Measurements from ENCODE around the gene BLM. TPM values are rescaled to one million over a fixed set of nuclear protein-coding genes. Genes with fewer than 3 reads are reported as not detected.
A peak's percentile ranks its signal among the peaks of the same experiment; 100 is the strongest.

BLM gene
- total and polyA plus RNA-seq, 8 donors: 0.12 to 1.1 (median 0.65) TPM; not detected in 1

DNA sequence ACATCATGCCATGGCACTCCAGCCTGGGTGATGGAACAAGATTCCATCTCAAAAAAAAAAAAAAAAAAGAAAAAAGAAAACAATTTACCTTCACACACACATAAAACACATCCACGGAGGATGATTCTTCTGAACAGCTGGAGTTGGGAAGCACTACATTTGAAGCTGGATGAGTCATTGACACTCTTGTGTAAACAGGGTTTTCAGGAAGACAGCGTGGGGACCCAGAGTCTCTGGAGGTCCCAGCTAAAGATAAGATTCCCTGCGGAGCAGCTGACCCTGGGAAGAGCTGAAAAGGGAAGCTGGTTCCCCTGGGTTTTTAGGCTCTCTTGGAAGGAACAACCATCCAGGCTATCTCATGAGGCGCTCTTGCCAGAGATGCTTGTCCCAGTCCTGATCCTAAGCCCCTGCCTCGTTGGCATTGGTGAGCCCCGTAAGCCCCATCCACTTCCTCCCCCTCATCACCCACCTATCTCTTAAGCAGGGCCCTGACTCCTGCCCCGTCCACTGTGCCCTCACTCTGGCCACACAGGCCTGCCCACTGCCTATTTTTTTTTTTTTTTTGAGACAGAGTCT, 119.2 kb downstream of the BLM start:
- Histone ChIP-seq H3K4me3 (no peak overlapping the region), H3K27me3 (no peaks in the 10 kb centered on the region), H3K36me3 (no peaks in the 10 kb centered on the region), H3K4me1 (no peaks in the 10 kb centered on the region), H3K27ac (no peak overlapping the region), H3K9me3 (no peaks in the 10 kb centered on the region)
- DNase-seq (no peak), ATAC-seq (peak in 1 of 4 donors; percentile 25), FAIRE-seq (no peak)
- intact Hi-C loops (cut with DNase I): no loop called here
- TF ChIP-seq, protein P1, sequence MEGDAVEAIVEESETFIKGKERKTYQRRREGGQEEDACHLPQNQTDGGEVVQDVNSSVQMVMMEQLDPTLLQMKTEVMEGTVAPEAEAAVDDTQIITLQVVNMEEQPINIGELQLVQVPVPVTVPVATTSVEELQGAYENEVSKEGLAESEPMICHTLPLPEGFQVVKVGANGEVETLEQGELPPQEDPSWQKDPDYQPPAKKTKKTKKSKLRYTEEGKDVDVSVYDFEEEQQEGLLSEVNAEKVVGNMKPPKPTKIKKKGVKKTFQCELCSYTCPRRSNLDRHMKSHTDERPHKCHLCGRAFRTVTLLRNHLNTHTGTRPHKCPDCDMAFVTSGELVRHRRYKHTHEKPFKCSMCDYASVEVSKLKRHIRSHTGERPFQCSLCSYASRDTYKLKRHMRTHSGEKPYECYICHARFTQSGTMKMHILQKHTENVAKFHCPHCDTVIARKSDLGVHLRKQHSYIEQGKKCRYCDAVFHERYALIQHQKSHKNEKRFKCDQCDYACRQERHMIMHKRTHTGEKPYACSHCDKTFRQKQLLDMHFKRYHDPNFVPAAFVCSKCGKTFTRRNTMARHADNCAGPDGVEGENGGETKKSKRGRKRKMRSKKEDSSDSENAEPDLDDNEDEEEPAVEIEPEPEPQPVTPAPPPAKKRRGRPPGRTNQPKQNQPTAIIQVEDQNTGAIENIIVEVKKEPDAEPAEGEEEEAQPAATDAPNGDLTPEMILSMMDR (IDR thresholded peaks at IDR 0.05): no peak
- 83 to 89% methylated on average over 7 of the region's 7 CpGs for WGBS, 2 donors

- Histone ChIP-seq H3K27ac (no peak overlapping the region), H3K9me3 (no peaks in the 10 kb centered on the region), H3K4me3 (no peak overlapping the region), H3K36me3 (no peaks in the 10 kb centered on the region), H3K4me1 (no peaks in the 10 kb centered on the region), H3K27me3 (no peaks in the 10 kb centered on the region)
- WGBS, 2 donors: 79 to 83% methylated on average over 11 of the region's 11 CpGs
- intact Hi-C loops (cut with DNase I): no loop called here
- DNase-seq (no peak), FAIRE-seq (no peak), ATAC-seq (no peak)
- TF ChIP-seq, protein P1 (IDR thresholded peaks at IDR 0.05): no peak
Observed at GRCh38 chr15:90837094-90837493, 119.9 kb downstream of the BLM start.

DNA sequence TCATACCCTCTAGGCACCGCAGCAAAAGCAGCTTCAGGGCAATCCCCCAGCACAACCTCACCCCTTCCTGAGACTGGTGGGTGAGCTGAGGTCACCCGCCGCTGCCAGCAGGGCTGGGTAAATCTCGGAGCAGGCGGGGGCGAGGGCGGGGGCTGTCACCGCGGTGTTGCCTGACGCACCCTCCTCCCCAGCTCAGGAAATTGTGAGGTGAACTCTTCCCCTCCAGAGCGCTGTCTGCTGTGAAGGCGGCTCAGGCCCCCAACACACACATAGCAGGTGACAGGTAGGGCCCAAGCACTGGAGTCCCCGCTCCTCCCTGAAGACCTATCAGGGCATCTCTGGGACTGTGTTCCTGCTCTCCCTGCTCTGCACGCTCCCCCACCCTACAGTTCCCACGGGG, 121.0 kb downstream of the BLM start:
- H3K4me1 ChIP-seq: no peaks in the 10 kb centered on the region
- ATAC-seq: peak in 1 of 4 donors; percentile 6
- no peak for DNase-seq
- H3K36me3 ChIP-seq: no peaks in the 10 kb centered on the region
- TF ChIP-seq, protein P1 (IDR thresholded peaks at IDR 0.05): no peak
- WGBS, 2 donors: 82 to 87% methylated on average over 15 of the region's 15 CpGs
- intact Hi-C loops (cut with DNase I): no loop called here
- H3K27ac ChIP-seq: no peak overlapping the region
- H3K4me3 ChIP-seq: no peak overlapping the region
- no peaks in the 10 kb centered on the region for H3K27me3 ChIP-seq
- FAIRE-seq: no peak
- H3K9me3 ChIP-seq: no peaks in the 10 kb centered on the region

GRCh38 chr15:90838544-90838943, 121.4 kb downstream of the BLM start:
- no peak for DNase-seq
- intact Hi-C loops (cut with DNase I): no loop called here
- no peak for FAIRE-seq
- no peaks in the 10 kb centered on the region for H3K4me1 ChIP-seq
- H3K27me3 ChIP-seq: no peaks in the 10 kb centered on the region
- no peak overlapping the region for H3K4me3 ChIP-seq
- H3K9me3 ChIP-seq: no peaks in the 10 kb centered on the region
- H3K36me3 ChIP-seq: no peaks in the 10 kb centered on the region
- no peak for ATAC-seq
- WGBS, 2 donors: 83 to 85% methylated on average over 15 of the region's 15 CpGs
- H3K27ac ChIP-seq: no peak overlapping the region
- TF ChIP-seq, protein P1 (IDR thresholded peaks at IDR 0.05): no peak

DNA sequence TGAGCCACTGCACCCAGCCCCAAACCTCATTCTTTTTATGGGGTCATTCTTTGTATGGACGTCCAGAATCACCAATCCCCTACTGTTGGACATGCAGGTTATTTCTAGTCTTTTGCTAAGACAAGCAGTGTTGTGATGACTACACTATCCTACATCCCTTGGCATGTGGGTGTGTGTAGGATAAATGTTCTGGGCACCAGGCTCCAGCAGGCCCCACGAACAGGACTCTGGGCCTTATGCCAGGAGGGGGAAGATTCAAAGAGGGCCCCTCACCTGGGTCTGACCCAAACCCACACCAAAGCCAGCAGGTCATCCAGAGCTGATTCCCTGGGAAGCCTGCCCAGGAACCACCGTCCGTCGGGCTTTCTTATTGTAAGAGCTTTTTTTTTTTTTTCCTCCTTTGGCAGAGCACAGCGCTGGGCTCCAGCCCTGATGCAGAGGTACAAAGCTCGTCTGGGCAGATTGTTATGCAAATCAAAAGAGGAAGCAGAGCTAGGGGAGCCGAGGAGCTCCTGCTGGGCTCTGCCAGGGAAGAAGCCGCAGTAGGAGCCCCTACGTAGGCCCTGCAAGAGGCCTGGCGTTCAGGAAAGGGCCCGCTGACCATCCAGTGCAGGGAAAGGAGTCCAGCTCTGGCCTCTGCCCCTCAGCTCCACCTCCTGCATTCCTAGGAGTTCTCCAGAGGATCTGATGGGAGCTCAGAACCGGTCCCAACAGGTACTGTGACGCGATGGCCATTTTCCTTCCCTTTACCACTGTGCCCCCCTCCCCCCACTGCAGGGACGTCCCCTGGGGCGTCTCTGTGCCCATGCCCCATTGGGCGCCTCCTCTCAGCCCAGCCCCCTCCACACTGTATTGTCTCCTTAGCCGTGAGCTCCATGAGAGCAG, 122.3 kb downstream of the BLM start:
- TF ChIP-seq, protein P1 (IDR thresholded peaks at IDR 0.05): no peak
- Histone ChIP-seq H3K27me3 (no peaks in the 10 kb centered on the region), H3K27ac (peak overlapping the region in 2 of 4 donors; percentile 27 to 33), H3K9me3 (no peaks in the 10 kb centered on the region), H3K36me3 (no peaks in the 10 kb centered on the region), H3K4me1 (no peaks in the 10 kb centered on the region), H3K4me3 (no peak overlapping the region)
- WGBS, 2 donors: 53 to 60% methylated on average over 19 of the region's 19 CpGs
- intact Hi-C loops (cut with DNase I): no loop called here
- FAIRE-seq: no peak
- ATAC-seq: peak; percentile 50 to 89 (median 83)
- peak in 1 of 6 donors; percentile 42 for DNase-seq

Measured in pancreas (tissue), 10 donors.